B cell (primary cell): ENCODE data around the gene SEC31B. TPM values are rescaled to one million over a fixed set of nuclear protein-coding genes. Genes with fewer than 3 reads are reported as not detected.
A peak's percentile ranks its signal among the peaks of the same experiment; 100 is the strongest.

ENCODE experiments used
- ATAC-seq: fragments of 200-7000 bp; cut with Tn5 transposase; one replicate; pipeline ENCODE4 v1.10.0; 2021; ENCODE audit warnings: low read depth, mild to moderate bottlenecking, moderate number of reproducible peaks, moderate library complexity
- CTCF ChIA-PET: fragments of 350-600 bp; sonication (Branson Sonifier 250); formaldehyde crosslinking; loops from one replicate; lab custom pipeline; 2021; ENCODE audit warnings: antibody characterized with exemption, inconsistent platforms; lab: Charles Lee
- POLR2A ChIA-PET: fragments of 350-600 bp; sonication (Branson Sonifier 250); formaldehyde crosslinking; loops from one replicate; lab custom pipeline; 2021; ENCODE audit warnings: antibody characterized with exemption; lab: Charles Lee
- DNase-seq: peaks from one replicate; pipeline ENCODE4 v3.0.0; 2013
- H2AFZ ChIP-seq: 2 replicates; pipeline ENCODE4 v1.6.1; 2012; ENCODE audit warnings: mild to moderate bottlenecking, low read depth, low read length; ENCODE audit not compliant: insufficient read depth, poor library complexity, severe bottlenecking
- H3K27ac ChIP-seq, 2 donors: 1 replicate in 1 of 2; 2 replicates in 1 of 2; pipeline ENCODE4 v1.5.1; 2012 to 2013; ENCODE audit warnings: low read length in 2 of 2, mild to moderate bottlenecking in 2 of 2, moderate library complexity in 1 of 2
- H3K27me3 ChIP-seq, 4 experiments: fragments of 200-600 bp in 1 of 4; sonication (generic) in 1 of 4; replicated peaks in 1 of 4; 1 replicate in 2 of 4; 2 replicates in 2 of 4; pipeline versions ENCODE4 v1.6.1 to v1.7.0; 2013 to 2016; ENCODE audit warnings: low read length in 3 of 4, mild to moderate bottlenecking in 2 of 4, mixed read lengths in 1 of 4, moderate library complexity in 1 of 4; ENCODE audit not compliant: insufficient read depth in 4 of 4, control insufficient read depth in 3 of 4; ENCODE audit errors: control extremely low read depth in 1 of 4
- H3K36me3 ChIP-seq, 2 experiments: replicated peaks in 1 of 2; 1 replicate in 1 of 2; 2 replicates in 1 of 2; pipeline versions ENCODE4 v1.6.1 to v1.7.1; 2013; ENCODE audit warnings: low read length in 1 of 2; ENCODE audit not compliant: insufficient read depth in 2 of 2, control insufficient read depth in 1 of 2; ENCODE audit errors: control extremely low read depth in 1 of 2, extremely low read depth in 1 of 2
- H3K4me1 ChIP-seq, 2 donors: fragments of 200-600 bp in 1 of 2; sonication (generic) in 1 of 2; 1 replicate in 1 of 2; 2 replicates in 1 of 2; pipeline versions ENCODE4 v1.5.1 to v1.6.1; 2013 to 2017; ENCODE audit warnings: low read length in 2 of 2; ENCODE audit not compliant: control insufficient read depth in 2 of 2, insufficient read depth in 2 of 2
- H3K4me2 ChIP-seq: replicated peaks from 2 replicates; pipeline ENCODE3; 2012; ENCODE audit warnings: mild to moderate bottlenecking, low read depth, low read length; ENCODE audit not compliant: poor library complexity, severe bottlenecking
- H3K4me3 ChIP-seq, 5 experiments: fragments of 200-600 bp in 1 of 5; sonication (generic) in 1 of 5; 1 replicate in 3 of 5; 2 replicates in 2 of 5; pipeline versions ENCODE4 v1.5.1 to v1.7.0; 2011 to 2016; ENCODE audit warnings: low read length in 4 of 5, mild to moderate bottlenecking in 4 of 5, low read depth in 2 of 5, control low read depth in 1 of 5, moderate library complexity in 1 of 5; ENCODE audit not compliant: insufficient read depth in 1 of 5; ENCODE audit errors: control extremely low read depth in 1 of 5, extremely low read depth in 1 of 5
- H3K79me2 ChIP-seq: fragments of 200-600 bp; sonication (generic); one replicate; pipeline ENCODE4 v1.6.0; 2016; ENCODE audit warnings: low read length; ENCODE audit not compliant: control insufficient read depth, insufficient read depth
- H3K9ac ChIP-seq: fragments of 200-600 bp; sonication (generic); 2 replicates; pipeline ENCODE4 v1.6.1; 2017; ENCODE audit warnings: mild to moderate bottlenecking, low read length, moderate library complexity
- H3K9me3 ChIP-seq, 3 donors: one replicate each; pipeline versions ENCODE4 v1.6.1 to v1.7.1; 2013; ENCODE audit warnings: low read length in 2 of 3; ENCODE audit not compliant: control insufficient read depth in 2 of 3, insufficient read depth in 1 of 3; ENCODE audit errors: control extremely low read depth in 1 of 3
- H4K20me1 ChIP-seq: 2 replicates; pipeline ENCODE4 v1.6.0; 2012; ENCODE audit warnings: mild to moderate bottlenecking, low read length; ENCODE audit not compliant: insufficient read depth, control insufficient read depth, poor library complexity, severe bottlenecking
- H3K27ac Mint-ChIP-seq: one replicate; pipeline ENCODE4 v1.8.0; 2021; ENCODE audit warnings: mixed read lengths
- H3K27me3 Mint-ChIP-seq: one replicate; pipeline ENCODE4 v1.8.0; 2021; ENCODE audit warnings: mixed read lengths
- H3K4me1 Mint-ChIP-seq: one replicate; pipeline ENCODE4 v1.8.0; 2021; ENCODE audit warnings: mixed read lengths
- H3K4me3 Mint-ChIP-seq: one replicate; pipeline ENCODE4 v1.8.0; 2021; ENCODE audit warnings: mixed read lengths
- H3K9me3 Mint-ChIP-seq: one replicate; pipeline ENCODE4 v1.8.0; 2022; ENCODE audit warnings: mixed read lengths; ENCODE audit not compliant: insufficient read depth
- CTCF ChIP-seq: fragments of 200-600 bp; IDR thresholded peaks from one replicate; pipeline ENCODE4 v1.8.0; 2022; ENCODE audit warnings: antibody characterized with exemption, mild to moderate bottlenecking
- EZH2 ChIP-seq: IDR thresholded peaks from 2 replicates; pipeline ENCODE4 v1.6.1; 2012; ENCODE audit warnings: borderline replicate concordance, low read depth, mild to moderate bottlenecking, moderate library complexity, low read length; ENCODE audit not compliant: insufficient read depth, poor library complexity, severe bottlenecking
- WGBS: methylation state at CpG from one replicate; pipeline ENCODE4 v1.1.5; 2013; ENCODE audit warnings: missing lambda C conversion rate; ENCODE audit not compliant: insufficient coverage; 5-methylcytosine and 5-hydroxymethylcytosine counted together
- intact Hi-C: fragments of 100-400 bp; cut with micrococcal nuclease; formaldehyde crosslinking; loops from one replicate; pipeline ENCODE4 v1.10.0; 2022
- polyA plus RNA-seq: library from polyadenylated mRNA; depleted of rRNA; stranded (reverse); fragments of >200 nt; gene quantifications from 2 replicates; pipeline ENCODE4 v1.2.3, GENCODE V29; 2012
- total RNA-seq, 2 donors: library from RNA; stranded (reverse); fragments of 120-200 nt in 1 of 2; gene quantifications; 1 replicate in 1 of 2; 2 replicates in 1 of 2; pipeline versions ENCODE4 v1.2.3 to v1.2.4, GENCODE V29; 2013 to 2022

The SEC31B gene
- total and polyA plus RNA-seq, 2 donors (not counting 1 experiment from before 2014, with no cell fraction given), result 36.3 to 45.7 TPM

- no peaks in the 10 kb centered on the region for H3K27me3 ChIP-seq
- DNase-seq, result peak; percentile 31
- ChIA-PET POLR2A (no interaction called here), CTCF (interaction anchor here (1.0 to 2.7 kb wide), 3 partner anchors 8 to 10 kb away, joined by 3 to 15 read pairs (median 3); partner anchors contain the start of gene HIF1AN)
- peak overlapping the region; percentile 88 for H3K4me2 ChIP-seq
- H3K4me1 ChIP-seq, result peaks cover 16 to 21% of the 10 kb centered on the region in 2 donors
- no peak for TF ChIP-seq EZH2
- TF ChIP-seq CTCF, result no peak
- peak overlapping the region in 4 of 5 experiments; percentile 79 to 98 (median 83) for H3K4me3 ChIP-seq
- WGBS, result 38% methylated on average over 3 of the region's 7 CpGs
- no peaks in the 10 kb centered on the region for H3K27me3 Mint-ChIP-seq
- H2AFZ ChIP-seq, result peak overlapping the region; percentile 97
- no peak for ATAC-seq
- peaks cover 33% of the 10 kb centered on the region for H3K4me1 Mint-ChIP-seq
- peak overlapping the region; percentile 92 for H3K9ac ChIP-seq
- H4K20me1 ChIP-seq, result peaks cover 5% of the 10 kb centered on the region
- intact Hi-C loops, result loop anchor here (2.0 kb wide), 1 partner anchor 384 kb away; the partner anchor contains the start of gene SLF2
- peak overlapping the region; percentile 62 for H3K27ac Mint-ChIP-seq
- H3K9me3 ChIP-seq, result no peaks in the 10 kb centered on the region
- peaks cover 21% of the 10 kb centered on the region for H3K79me2 ChIP-seq
- peak overlapping the region in 1 of 2 donors; percentile 83 for H3K27ac ChIP-seq
- H3K36me3 ChIP-seq, result peaks cover 12 to 27% of the 10 kb centered on the region in 2 experiments
- no peaks in the 10 kb centered on the region for H3K9me3 Mint-ChIP-seq
- H3K4me3 Mint-ChIP-seq, result peak overlapping the region; percentile 100
Observed at GRCh38 chr10:100528123-100528886, 8.6 kb upstream of the SEC31B start.

GRCh38 chr10:100524638-100525037 lies 5.0 kb upstream of the SEC31B start:
- Histone ChIP-seq H3K9ac (no peak overlapping the region), H3K4me3 (no peak overlapping the region), H4K20me1 (peaks cover 5% of the 10 kb centered on the region), H3K79me2 (peaks cover 13% of the 10 kb centered on the region), H3K9me3 (no peaks in the 10 kb centered on the region), H3K27me3 (peaks cover 0 to 4% (median 0%) of the 10 kb centered on the region in 4 experiments), H3K36me3 (peaks cover 12 to 29% of the 10 kb centered on the region in 2 experiments), H3K4me1 (peaks cover 12 to 15% of the 10 kb centered on the region in 2 donors), H3K4me2 (no peak overlapping the region), H3K27ac (no peak overlapping the region), H2AFZ (no peak overlapping the region)
- H3K4me3 Mint-ChIP-seq, result no peak overlapping the region
- WGBS, result 93% methylated on average over 2 of the region's 2 CpGs
- ChIA-PET POLR2A (no interaction called here), CTCF (interaction anchor here (1.0 to 2.2 kb wide), 2 partner anchors 11 to 14 kb away, joined by 4 to 6 read pairs; partner anchors contain the start of gene HIF1AN)
- H3K4me1 Mint-ChIP-seq, result peaks cover 24% of the 10 kb centered on the region
- H3K9me3 Mint-ChIP-seq, result no peaks in the 10 kb centered on the region
- H3K27ac Mint-ChIP-seq, result no peak overlapping the region
- intact Hi-C loops, result no loop called here
- TF ChIP-seq CTCF (no peak), EZH2 (no peak)
- H3K27me3 Mint-ChIP-seq, result no peaks in the 10 kb centered on the region
- ATAC-seq (no peak), DNase-seq (no peak)
